GM23338 (cell line): Measurements from ENCODE around the gene ALOX5AP.

Experiments used
- ETS1 ChIP-seq: IDR thresholded peaks from 2 replicates; pipeline ENCODE4 v1.6.1; 2016; ENCODE audit warnings: antibody characterized with exemption
- EZH2 ChIP-seq: fragments of 200-600 bp; sonication (generic); IDR thresholded peaks from one replicate; pipeline ENCODE4 v1.8.0; 2017; ENCODE audit warnings: antibody characterized with exemption, mild to moderate bottlenecking, low read depth; ENCODE audit not compliant: unreplicated experiment
- EZH2phosphoT487 ChIP-seq: fragments of 200-600 bp; sonication (generic); IDR thresholded peaks from one replicate; pipeline ENCODE4 v1.8.1; 2018; ENCODE audit warnings: antibody characterized with exemption; ENCODE audit not compliant: unreplicated experiment
- JUNB ChIP-seq: IDR thresholded peaks from one replicate; pipeline ENCODE4 v1.6.1; 2016; ENCODE audit warnings: antibody characterized with exemption; ENCODE audit not compliant: unreplicated experiment
- NANOG ChIP-seq: IDR thresholded peaks from 2 replicates; pipeline ENCODE4 v1.6.1; 2016; ENCODE audit warnings: antibody characterized with exemption, borderline replicate concordance
- POLR2AphosphoS5 ChIP-seq: IDR thresholded peaks from 2 replicates; pipeline ENCODE4 v1.6.1; 2016; ENCODE audit warnings: antibody characterized with exemption, low read depth
- TF ChIP-seq, protein P1 (sequence below), 2 experiments: fragments of 200-600 bp in 1 of 2; sonication (generic) in 1 of 2; conservative IDR thresholded peaks; 2 replicates each; pipeline versions ENCODE4 v1.5.1 to v1.6.1; 2016 to 2017; ENCODE audit warnings: antibody characterized with exemption in 2 of 2, low read depth in 2 of 2, mild to moderate bottlenecking in 2 of 2, moderate library complexity in 1 of 2
- TF ChIP-seq, protein P2 (sequence below): IDR thresholded peaks from one replicate; pipeline ENCODE4 v1.6.1; 2018; ENCODE audit warnings: antibody characterized with exemption; ENCODE audit not compliant: unreplicated experiment

- TF ChIP-seq, protein P1, sequence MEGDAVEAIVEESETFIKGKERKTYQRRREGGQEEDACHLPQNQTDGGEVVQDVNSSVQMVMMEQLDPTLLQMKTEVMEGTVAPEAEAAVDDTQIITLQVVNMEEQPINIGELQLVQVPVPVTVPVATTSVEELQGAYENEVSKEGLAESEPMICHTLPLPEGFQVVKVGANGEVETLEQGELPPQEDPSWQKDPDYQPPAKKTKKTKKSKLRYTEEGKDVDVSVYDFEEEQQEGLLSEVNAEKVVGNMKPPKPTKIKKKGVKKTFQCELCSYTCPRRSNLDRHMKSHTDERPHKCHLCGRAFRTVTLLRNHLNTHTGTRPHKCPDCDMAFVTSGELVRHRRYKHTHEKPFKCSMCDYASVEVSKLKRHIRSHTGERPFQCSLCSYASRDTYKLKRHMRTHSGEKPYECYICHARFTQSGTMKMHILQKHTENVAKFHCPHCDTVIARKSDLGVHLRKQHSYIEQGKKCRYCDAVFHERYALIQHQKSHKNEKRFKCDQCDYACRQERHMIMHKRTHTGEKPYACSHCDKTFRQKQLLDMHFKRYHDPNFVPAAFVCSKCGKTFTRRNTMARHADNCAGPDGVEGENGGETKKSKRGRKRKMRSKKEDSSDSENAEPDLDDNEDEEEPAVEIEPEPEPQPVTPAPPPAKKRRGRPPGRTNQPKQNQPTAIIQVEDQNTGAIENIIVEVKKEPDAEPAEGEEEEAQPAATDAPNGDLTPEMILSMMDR (conservative IDR thresholded peaks at IDR 0.05; ENCODE audit: low read depth in 2 of 2) = no peak
- no peak for TF ChIP-seq POLR2AphosphoS5
- no peak for TF ChIP-seq EZH2
- TF ChIP-seq EZH2phosphoT487 = no peak
- TF ChIP-seq, protein P2, sequence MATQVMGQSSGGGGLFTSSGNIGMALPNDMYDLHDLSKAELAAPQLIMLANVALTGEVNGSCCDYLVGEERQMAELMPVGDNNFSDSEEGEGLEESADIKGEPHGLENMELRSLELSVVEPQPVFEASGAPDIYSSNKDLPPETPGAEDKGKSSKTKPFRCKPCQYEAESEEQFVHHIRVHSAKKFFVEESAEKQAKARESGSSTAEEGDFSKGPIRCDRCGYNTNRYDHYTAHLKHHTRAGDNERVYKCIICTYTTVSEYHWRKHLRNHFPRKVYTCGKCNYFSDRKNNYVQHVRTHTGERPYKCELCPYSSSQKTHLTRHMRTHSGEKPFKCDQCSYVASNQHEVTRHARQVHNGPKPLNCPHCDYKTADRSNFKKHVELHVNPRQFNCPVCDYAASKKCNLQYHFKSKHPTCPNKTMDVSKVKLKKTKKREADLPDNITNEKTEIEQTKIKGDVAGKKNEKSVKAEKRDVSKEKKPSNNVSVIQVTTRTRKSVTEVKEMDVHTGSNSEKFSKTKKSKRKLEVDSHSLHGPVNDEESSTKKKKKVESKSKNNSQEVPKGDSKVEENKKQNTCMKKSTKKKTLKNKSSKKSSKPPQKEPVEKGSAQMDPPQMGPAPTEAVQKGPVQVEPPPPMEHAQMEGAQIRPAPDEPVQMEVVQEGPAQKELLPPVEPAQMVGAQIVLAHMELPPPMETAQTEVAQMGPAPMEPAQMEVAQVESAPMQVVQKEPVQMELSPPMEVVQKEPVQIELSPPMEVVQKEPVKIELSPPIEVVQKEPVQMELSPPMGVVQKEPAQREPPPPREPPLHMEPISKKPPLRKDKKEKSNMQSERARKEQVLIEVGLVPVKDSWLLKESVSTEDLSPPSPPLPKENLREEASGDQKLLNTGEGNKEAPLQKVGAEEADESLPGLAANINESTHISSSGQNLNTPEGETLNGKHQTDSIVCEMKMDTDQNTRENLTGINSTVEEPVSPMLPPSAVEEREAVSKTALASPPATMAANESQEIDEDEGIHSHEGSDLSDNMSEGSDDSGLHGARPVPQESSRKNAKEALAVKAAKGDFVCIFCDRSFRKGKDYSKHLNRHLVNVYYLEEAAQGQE = no peak
- no peak for TF ChIP-seq NANOG
- no peak for TF ChIP-seq ETS1
- TF ChIP-seq JUNB = no peak
Observed at GRCh38 chr13:30807392-30807791, 72.0 kb downstream of the ALOX5AP start.
